ENCODE data around the gene ABCA2.

DNA sequence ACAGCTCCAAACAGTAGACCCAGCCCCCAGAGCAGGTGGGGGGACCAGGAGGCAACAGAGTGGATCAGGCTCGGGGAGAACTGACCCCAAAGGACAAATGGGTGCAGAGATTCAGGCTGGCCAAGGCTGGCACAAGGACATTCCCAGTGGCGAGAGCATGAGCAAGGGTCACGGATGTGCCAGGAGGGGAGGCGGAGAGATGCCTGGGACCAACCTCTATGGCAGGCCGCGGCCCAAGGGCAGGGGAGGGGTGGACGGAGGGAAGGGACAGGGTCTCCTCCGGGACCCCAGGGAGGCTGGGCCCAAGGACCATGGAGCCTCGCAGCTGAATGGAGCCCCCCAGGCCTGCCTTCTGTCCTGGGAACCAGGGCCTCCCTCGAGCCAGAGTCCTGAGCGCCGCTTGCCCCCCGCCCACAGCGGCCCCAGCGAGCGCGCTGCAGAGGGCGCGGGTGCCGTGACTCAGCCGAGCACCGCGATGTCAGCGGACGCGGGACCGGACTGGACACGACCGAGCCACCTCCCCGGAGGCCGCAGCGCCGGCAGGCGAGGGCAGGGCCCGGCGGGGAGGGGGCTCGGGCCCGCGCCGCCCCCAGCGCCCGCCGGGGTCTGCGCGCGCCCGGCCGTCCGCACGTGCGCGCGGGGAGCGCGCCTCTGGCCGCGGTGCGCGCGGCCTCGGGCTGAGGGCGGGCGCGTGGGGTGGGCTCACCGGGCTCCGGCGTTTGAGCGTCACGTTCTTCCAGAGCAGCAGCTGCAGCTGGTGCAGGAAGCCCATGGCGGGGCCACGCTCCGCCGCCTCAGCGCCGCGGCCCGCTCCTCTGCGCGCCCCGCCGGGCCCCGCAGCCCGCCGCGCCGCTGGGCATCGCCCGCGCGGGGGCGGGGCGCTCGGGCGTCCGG, at the start of gene ABCA2:
- no peak for TF ChIP-seq CTCF (optimal IDR thresholded peaks at IDR 0.05 in 1 of 3, IDR thresholded peaks at IDR 0.05 in 1 of 3, conservative IDR thresholded peaks at IDR 0.05 in 1 of 3; ENCODE audit: extremely low read depth in 1 of 3, insufficient read depth in 2 of 3, low read length in 3 of 3)
- TF ChIP-seq EZH2 (IDR thresholded peaks at IDR 0.05; ENCODE audit: low read length) = no peak

Data from keratinocyte (primary cell).